Activated naive CD8-positive, alpha-beta T cell treated with anti-CD3 and anti-CD28 coated beads, Interleukin-2, amount 10 ng/mL, durations not matched to agents 7 days and 5 days (primary cell): ENCODE data around the gene CCKAR. TPM values are rescaled to one million over a fixed set of nuclear protein-coding genes. Genes with fewer than 3 reads are reported as not detected.

Experiments used
- ATAC-seq: fragments of 150-1000 bp; cut with Tn5 transposase; one replicate; pipeline ENCODE4 v1.10.0; 2021; ENCODE audit warnings: low read depth, moderate library complexity
- POLR2A ChIA-PET: fragments of 350-600 bp; sonication (Branson Sonifier 250); formaldehyde crosslinking; loops from one replicate; lab custom pipeline; 2021; ENCODE audit warnings: antibody characterized with exemption; lab: Charles Lee
- DNase-seq: peaks from one replicate; pipeline ENCODE4 v3.0.0; 2021
- H3K27ac Mint-ChIP-seq: one replicate; pipeline ENCODE4 v1.8.0; 2022; ENCODE audit warnings: mild to moderate bottlenecking, mixed read lengths
- H3K27me3 Mint-ChIP-seq: one replicate; pipeline ENCODE4 v1.8.0; 2022; ENCODE audit warnings: mild to moderate bottlenecking, moderate library complexity, mixed read lengths
- H3K36me3 Mint-ChIP-seq: one replicate; pipeline ENCODE4 v1.8.0; 2021; ENCODE audit warnings: mild to moderate bottlenecking, mixed read lengths
- H3K4me1 Mint-ChIP-seq: one replicate; pipeline ENCODE4 v1.8.0; 2021; ENCODE audit warnings: mixed read lengths
- H3K4me3 Mint-ChIP-seq: one replicate; pipeline ENCODE4 v1.8.0; 2022; ENCODE audit warnings: mild to moderate bottlenecking, moderate library complexity, mixed read lengths
- H3K9me3 Mint-ChIP-seq: one replicate; pipeline ENCODE4 v1.8.0; 2021; ENCODE audit warnings: mixed read lengths
- total RNA-seq, 2 experiments: library from RNA; stranded (reverse); gene quantifications; one replicate each; pipeline ENCODE4 v1.2.3, GENCODE V29; 2021

Gene CCKAR
- total RNA-seq, 2 experiments from 2014 or later = not detected

- POLR2A ChIA-PET = no interaction called here
- DNase-seq = no peak
- Mint-ChIP-seq H3K27me3 (peaks cover 2% of the 10 kb centered on the region), H3K9me3 (no peaks in the 10 kb centered on the region), H3K27ac (no peak overlapping the region), H3K4me3 (no peak overlapping the region), H3K36me3 (no peaks in the 10 kb centered on the region), H3K4me1 (peaks cover 14% of the 10 kb centered on the region)
- ATAC-seq = no peak
Observed at GRCh38 chr4:26462874-26463273, 27.4 kb downstream of the CCKAR start.

- DNase-seq (no peak), ATAC-seq (no peak)
- POLR2A ChIA-PET = no interaction called here
- Mint-ChIP-seq H3K4me1 (peaks cover 18% of the 10 kb centered on the region), H3K27ac (no peak overlapping the region), H3K9me3 (no peaks in the 10 kb centered on the region), H3K36me3 (no peaks in the 10 kb centered on the region), H3K27me3 (peaks cover 2% of the 10 kb centered on the region), H3K4me3 (no peak overlapping the region)
Observed at GRCh38 chr4:26459756-26460530, 30.3 kb downstream of the CCKAR start.

GRCh38 chr4:26459054-26459755 is 31.1 kb downstream of the CCKAR start:
- Mint-ChIP-seq H3K4me1 (peaks cover 18% of the 10 kb centered on the region), H3K9me3 (no peaks in the 10 kb centered on the region), H3K27ac (no peak overlapping the region), H3K27me3 (peaks cover 2% of the 10 kb centered on the region), H3K36me3 (no peaks in the 10 kb centered on the region), H3K4me3 (peak overlapping the region; percentile 51)
- POLR2A ChIA-PET = no interaction called here
- ATAC-seq (peak; percentile 62), DNase-seq (peak; percentile 37)

DNA sequence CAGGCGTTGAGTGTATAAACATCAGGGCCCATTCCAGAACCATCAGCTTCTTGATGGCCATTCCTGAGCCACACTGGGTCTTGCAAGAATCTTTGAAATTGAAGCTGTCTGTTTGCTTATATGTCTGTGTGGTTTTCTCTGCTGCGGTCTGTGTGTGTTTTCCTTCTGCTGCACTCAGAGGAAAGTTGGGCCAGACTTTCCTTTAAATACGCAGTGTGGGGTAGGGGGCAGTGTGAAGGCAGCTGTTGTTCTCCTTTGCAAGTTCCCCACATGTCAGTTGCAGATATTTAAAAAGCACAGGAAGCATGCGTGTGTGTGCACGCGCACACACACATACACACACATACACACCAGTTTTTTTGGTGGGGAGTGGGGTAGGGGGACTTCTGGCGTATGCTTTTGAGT is 32.1 kb downstream of the CCKAR start:
- Mint-ChIP-seq H3K36me3 (no peaks in the 10 kb centered on the region), H3K9me3 (no peaks in the 10 kb centered on the region), H3K27ac (peak overlapping the region; percentile 44), H3K27me3 (peaks cover 2% of the 10 kb centered on the region), H3K4me3 (peak overlapping the region; percentile 39), H3K4me1 (peaks cover 18% of the 10 kb centered on the region)
- DNase-seq (no peak), ATAC-seq (peak; percentile 41)
- POLR2A ChIA-PET = interaction anchor here (0.6 kb wide), 1 partner anchor 602 kb away, joined by 3 read pairs; no protein-coding TSS in a partner anchor

GRCh38 chr4:26457412-26457811 is 32.9 kb downstream of the CCKAR start:
- Mint-ChIP-seq H3K36me3 (no peaks in the 10 kb centered on the region), H3K4me3 (no peak overlapping the region), H3K27ac (no peak overlapping the region), H3K4me1 (peaks cover 18% of the 10 kb centered on the region), H3K9me3 (no peaks in the 10 kb centered on the region), H3K27me3 (peaks cover 2% of the 10 kb centered on the region)
- ATAC-seq (no peak), DNase-seq (no peak)
- POLR2A ChIA-PET = interaction anchor here (0.6 kb wide), 1 partner anchor 603 kb away, joined by 3 read pairs; no protein-coding TSS in a partner anchor

GRCh38 chr4:26455571-26455970 is 34.7 kb downstream of the CCKAR start:
- no peaks in the 10 kb centered on the region for H3K36me3 Mint-ChIP-seq
- H3K27ac Mint-ChIP-seq = no peak overlapping the region
- peaks cover 18% of the 10 kb centered on the region for H3K4me1 Mint-ChIP-seq
- H3K4me3 Mint-ChIP-seq = no peak overlapping the region
- H3K9me3 Mint-ChIP-seq = no peaks in the 10 kb centered on the region
- H3K27me3 Mint-ChIP-seq = peaks cover 5% of the 10 kb centered on the region
- DNase-seq (no peak), ATAC-seq (no peak)
- POLR2A ChIA-PET = no interaction called here

DNA sequence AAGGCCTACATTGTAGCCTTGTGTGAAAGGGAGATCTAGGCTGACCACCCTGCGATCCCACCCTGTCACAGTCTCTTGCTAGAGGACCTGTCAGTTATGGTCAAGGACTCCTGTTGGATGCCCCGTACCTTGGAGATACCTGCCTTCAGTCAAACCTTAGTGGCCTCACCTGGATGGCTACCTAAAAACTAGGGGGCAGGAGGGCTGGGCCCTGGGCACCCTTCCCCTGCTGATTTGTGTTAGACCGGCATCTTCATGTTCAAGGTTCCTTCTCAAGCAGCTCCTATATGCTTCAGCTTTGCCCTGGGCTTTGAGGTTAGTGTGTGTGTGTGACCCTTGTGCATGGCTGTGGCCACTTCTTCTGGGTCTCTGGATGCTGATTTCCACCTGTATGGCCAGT is 35.3 kb downstream of the CCKAR start:
- no peak overlapping the region for H3K4me3 Mint-ChIP-seq
- DNase-seq (no peak), ATAC-seq (no peak)
- no peaks in the 10 kb centered on the region for H3K9me3 Mint-ChIP-seq
- POLR2A ChIA-PET = no interaction called here
- H3K27me3 Mint-ChIP-seq = peaks cover 6% of the 10 kb centered on the region
- H3K4me1 Mint-ChIP-seq = peaks cover 18% of the 10 kb centered on the region
- H3K36me3 Mint-ChIP-seq = no peaks in the 10 kb centered on the region
- no peak overlapping the region for H3K27ac Mint-ChIP-seq

- Mint-ChIP-seq H3K36me3 (no peaks in the 10 kb centered on the region), H3K4me3 (no peak overlapping the region), H3K4me1 (peaks cover 5% of the 10 kb centered on the region), H3K27ac (no peak overlapping the region), H3K9me3 (no peaks in the 10 kb centered on the region), H3K27me3 (peaks cover 4% of the 10 kb centered on the region)
- ATAC-seq (no peak), DNase-seq (no peak)
- POLR2A ChIA-PET = no interaction called here
Observed at GRCh38 chr4:26452565-26453531, 37.4 kb downstream of the CCKAR start.

- peaks cover 11% of the 10 kb centered on the region for H3K27me3 Mint-ChIP-seq
- H3K4me1 Mint-ChIP-seq = no peaks in the 10 kb centered on the region
- no peaks in the 10 kb centered on the region for H3K36me3 Mint-ChIP-seq
- no peaks in the 10 kb centered on the region for H3K9me3 Mint-ChIP-seq
- POLR2A ChIA-PET = no interaction called here
- H3K4me3 Mint-ChIP-seq = no peak overlapping the region
- H3K27ac Mint-ChIP-seq = no peak overlapping the region
- ATAC-seq = no peak
- DNase-seq = no peak
Observed at GRCh38 chr4:26451597-26451996, 38.7 kb downstream of the CCKAR start.

DNA sequence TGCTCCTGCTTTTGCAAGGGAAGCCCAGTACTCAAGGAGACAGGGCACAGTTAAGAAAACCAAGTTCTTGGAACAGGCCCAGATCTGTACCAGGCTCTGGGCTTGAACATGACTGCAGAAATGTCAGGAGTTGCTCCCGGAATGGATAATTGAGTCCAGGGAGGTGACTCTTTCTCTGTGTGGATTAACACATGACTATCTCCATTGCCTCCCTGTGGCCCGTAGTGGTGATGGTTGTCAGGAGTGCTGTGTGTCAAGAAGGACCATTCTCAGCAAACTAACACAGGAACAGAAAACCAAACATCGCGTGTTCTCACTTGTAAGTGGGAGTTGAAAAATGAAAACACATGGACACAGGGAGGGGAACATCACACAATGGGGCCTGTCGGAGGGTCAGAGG is 39.9 kb downstream of the CCKAR start:
- Mint-ChIP-seq H3K4me3 (no peak overlapping the region), H3K4me1 (no peaks in the 10 kb centered on the region), H3K27ac (no peak overlapping the region), H3K27me3 (peaks cover 16% of the 10 kb centered on the region), H3K9me3 (no peaks in the 10 kb centered on the region), H3K36me3 (no peaks in the 10 kb centered on the region)
- DNase-seq (no peak), ATAC-seq (no peak)
- POLR2A ChIA-PET = no interaction called here

- H3K27me3 Mint-ChIP-seq = peaks cover 16% of the 10 kb centered on the region
- ATAC-seq = no peak
- no peak overlapping the region for H3K27ac Mint-ChIP-seq
- peaks cover 6% of the 10 kb centered on the region for H3K36me3 Mint-ChIP-seq
- POLR2A ChIA-PET = no interaction called here
- H3K9me3 Mint-ChIP-seq = no peaks in the 10 kb centered on the region
- H3K4me3 Mint-ChIP-seq = no peak overlapping the region
- DNase-seq = no peak
- no peaks in the 10 kb centered on the region for H3K4me1 Mint-ChIP-seq
Observed at GRCh38 chr4:26447378-26447777, 42.9 kb downstream of the CCKAR start.

DNA sequence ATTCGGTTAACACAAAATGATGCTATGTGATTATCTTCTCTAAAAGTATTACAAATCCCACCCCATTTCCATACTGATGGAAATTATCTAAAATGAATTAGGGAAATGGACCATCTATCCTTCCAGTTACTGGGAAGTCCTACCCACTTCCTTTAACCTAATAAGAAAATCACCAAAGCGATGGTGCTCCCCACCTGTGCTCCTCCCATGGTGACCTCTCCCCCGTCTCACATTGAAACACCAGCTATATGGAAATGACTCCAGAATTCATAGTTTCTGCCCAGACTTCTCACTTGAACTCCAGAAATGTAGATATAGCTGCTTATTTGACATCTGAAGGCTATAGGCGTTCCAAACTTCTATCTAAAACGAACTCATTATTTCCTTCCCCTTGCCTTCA is 48.5 kb downstream of the CCKAR start:
- ATAC-seq = no peak

DNA sequence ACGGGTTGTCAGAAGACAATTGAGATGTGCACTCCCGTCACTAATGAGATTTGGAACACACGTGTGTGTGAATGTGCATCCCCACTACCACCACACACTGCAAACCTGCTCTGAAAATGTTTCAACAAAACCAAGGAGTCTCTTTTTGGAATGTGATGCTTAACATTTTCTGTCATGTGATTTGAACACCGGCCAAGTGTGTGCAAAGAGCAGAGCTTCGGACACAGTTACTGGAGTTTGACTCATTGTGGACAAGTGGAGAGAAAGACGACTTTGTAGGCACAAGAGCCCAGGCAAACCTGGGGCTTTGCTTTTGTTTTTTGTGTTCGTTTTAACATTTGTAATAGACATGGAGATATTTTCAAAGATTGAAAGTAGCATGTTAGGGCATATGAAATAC is 49.2 kb downstream of the CCKAR start:
- H3K36me3 Mint-ChIP-seq = peaks cover 10% of the 10 kb centered on the region
- H3K9me3 Mint-ChIP-seq = no peaks in the 10 kb centered on the region
- no peaks in the 10 kb centered on the region for H3K4me1 Mint-ChIP-seq
- H3K27ac Mint-ChIP-seq = no peak overlapping the region
- DNase-seq (no peak), ATAC-seq (no peak)
- POLR2A ChIA-PET = no interaction called here
- H3K27me3 Mint-ChIP-seq = no peaks in the 10 kb centered on the region
- H3K4me3 Mint-ChIP-seq = no peak overlapping the region

More for the DNA sequence above, 48.5 kb downstream of the CCKAR start:
- no peak overlapping the region for H3K27ac Mint-ChIP-seq
- no peak for DNase-seq
- H3K27me3 Mint-ChIP-seq = peaks cover 6% of the 10 kb centered on the region
- POLR2A ChIA-PET = no interaction called here
- H3K4me3 Mint-ChIP-seq = no peak overlapping the region
- no peaks in the 10 kb centered on the region for H3K4me1 Mint-ChIP-seq
- no peaks in the 10 kb centered on the region for H3K9me3 Mint-ChIP-seq
- peaks cover 10% of the 10 kb centered on the region for H3K36me3 Mint-ChIP-seq
